A673 (cell line): Measurements from ENCODE around the gene GDPD5. TPM values are rescaled to one million over a fixed set of nuclear protein-coding genes. Genes with fewer than 3 reads are reported as not detected.

Source experiments
- BruUV-seq: library from RNA; stranded (reverse); fragments of 400-500 nt; replicated peaks from 2 replicates; lab custom pipeline; 2021; lab: Mats Ljungman, UMichigan
- CTCF ChIA-PET: fragments of 300-600 bp; sonication (Branson Sonifier 250); formaldehyde crosslinking; loops from one replicate; lab custom pipeline; 2022; ENCODE audit warnings: antibody characterized with exemption; lab: Charles Lee
- POLR2A ChIA-PET: fragments of 300-600 bp; sonication (Branson Sonifier 250); formaldehyde crosslinking; loops from one replicate; lab custom pipeline; 2022; ENCODE audit warnings: antibody characterized with exemption; ENCODE audit not compliant: low non-redundant PET; lab: Charles Lee
- DNase-seq: peaks from one replicate; pipeline ENCODE4 v3.0.0-alpha.2; 2015; ENCODE audit warnings: low spot score
- H3K27ac ChIP-seq: fragments of 200-600 bp; sonication (generic); 2 replicates; pipeline ENCODE4 v1.5.1; 2016; ENCODE audit warnings: mixed run types, low read depth, mild to moderate bottlenecking, mixed read lengths, antibody characterized with exemption, low read length; ENCODE audit not compliant: poor library complexity, severe bottlenecking
- H3K27me3 ChIP-seq: fragments of 200-600 bp; sonication (generic); replicated peaks from 2 replicates; pipeline ENCODE4 v1.6.1; 2017; ENCODE audit warnings: mixed run types, low read depth, mild to moderate bottlenecking, mixed read lengths, antibody characterized with exemption, low read length; ENCODE audit not compliant: insufficient read depth, poor library complexity
- H3K36me3 ChIP-seq: fragments of 200-600 bp; sonication (generic); 2 replicates; pipeline ENCODE4 v1.6.1; 2016; ENCODE audit warnings: mixed run types, mild to moderate bottlenecking, mixed read lengths, antibody characterized with exemption, low read length; ENCODE audit not compliant: insufficient read depth, poor library complexity, severe bottlenecking
- H3K4me1 ChIP-seq: fragments of 200-600 bp; sonication (generic); 2 replicates; pipeline ENCODE4 v1.6.1; 2017; ENCODE audit warnings: mixed run types, mild to moderate bottlenecking, mixed read lengths, antibody characterized with exemption, low read length; ENCODE audit not compliant: insufficient read depth, poor library complexity, severe bottlenecking
- H3K4me3 ChIP-seq: fragments of 200-600 bp; sonication (generic); 2 replicates; pipeline ENCODE4 v1.5.1; 2016; ENCODE audit warnings: low read depth, mixed run types, mild to moderate bottlenecking, mixed read lengths, low read length; ENCODE audit not compliant: poor library complexity, severe bottlenecking
- H3K9me3 ChIP-seq: fragments of 200-600 bp; sonication (generic); 2 replicates; pipeline ENCODE4 v1.6.1; 2016; ENCODE audit warnings: mixed run types, low read depth, mild to moderate bottlenecking, mixed read lengths, antibody characterized with exemption, low read length; ENCODE audit not compliant: poor library complexity, severe bottlenecking
- EZH2 ChIP-seq: fragments of 200-600 bp; sonication (generic); IDR thresholded peaks from 2 replicates; pipeline ENCODE4 v1.6.1; 2017; ENCODE audit warnings: borderline replicate concordance, low read depth, mild to moderate bottlenecking, mixed read lengths, antibody characterized with exemption, low read length; ENCODE audit not compliant: poor library complexity, severe bottlenecking
- intact Hi-C: fragments of 100-400 bp; cut with micrococcal nuclease; formaldehyde crosslinking; loops from one replicate; pipeline ENCODE4 v1.10.0; 2022; ENCODE audit not compliant: unreplicated experiment
- total RNA-seq: library from RNA; stranded (reverse); gene quantifications from 2 replicates; pipeline ENCODE4 v1.2.3, GENCODE V29; 2021
- TF ChIP-seq, protein P1 (sequence below): fragments of 300-800, 200-600 bp; sonication (generic); conservative IDR thresholded peaks from 2 replicates; pipeline ENCODE4 v1.5.1; 2017; ENCODE audit warnings: low read depth, mild to moderate bottlenecking, antibody characterized with exemption, low read length, moderate library complexity, mixed read lengths

GDPD5 gene
- total RNA-seq, 1 experiment from 2014 or later: 1.4 TPM

DNA sequence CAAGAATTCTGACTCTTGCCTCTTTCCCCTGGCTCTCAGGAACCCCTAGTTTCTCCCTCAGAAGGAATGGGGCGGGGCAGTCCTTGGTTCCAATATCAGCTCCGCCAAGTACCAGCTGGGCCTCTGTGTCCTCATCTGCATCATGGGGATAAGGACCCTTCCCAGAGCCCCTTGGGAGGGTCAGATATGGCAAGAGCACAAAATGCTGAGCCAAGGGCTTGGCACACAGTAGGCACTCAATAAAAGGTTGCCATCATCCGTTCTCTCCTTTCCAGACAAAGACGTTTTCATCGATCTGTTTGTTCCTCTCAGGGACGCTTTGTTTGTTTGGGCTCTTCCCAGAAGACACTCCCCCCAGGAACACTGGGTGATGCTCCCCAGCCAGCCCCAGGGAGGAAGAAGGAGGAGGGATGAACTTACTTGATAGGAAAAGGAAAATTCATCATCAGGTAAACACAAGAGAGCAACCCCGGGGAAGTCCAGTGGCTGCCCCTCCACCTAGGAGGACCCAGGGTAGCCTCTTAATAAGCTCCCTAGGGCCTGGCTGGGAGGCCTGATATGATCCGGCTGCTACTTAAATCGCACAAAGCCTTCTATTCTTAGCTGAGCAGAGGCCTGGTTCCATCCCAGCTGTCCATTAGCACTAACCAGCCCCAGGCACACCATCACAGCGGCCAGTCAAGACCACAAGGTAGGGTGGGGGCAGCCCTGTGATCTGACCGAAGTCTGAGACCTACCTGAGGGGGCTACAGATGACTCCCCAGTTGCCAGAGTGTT lies 19.6 kb downstream of the GDPD5 start:
- H3K9me3 ChIP-seq: no peaks in the 10 kb centered on the region
- no TSS peak for BruUV-seq
- no peaks in the 10 kb centered on the region for H3K4me1 ChIP-seq
- POLR2A ChIA-PET: no interaction called here
- H3K27ac ChIP-seq: no peak overlapping the region
- no peaks in the 10 kb centered on the region for H3K27me3 ChIP-seq
- intact Hi-C loops: no loop called here
- no peaks in the 10 kb centered on the region for H3K36me3 ChIP-seq
- no peak overlapping the region for H3K4me3 ChIP-seq
- CTCF ChIA-PET: no interaction called here
- TF ChIP-seq, protein P1, sequence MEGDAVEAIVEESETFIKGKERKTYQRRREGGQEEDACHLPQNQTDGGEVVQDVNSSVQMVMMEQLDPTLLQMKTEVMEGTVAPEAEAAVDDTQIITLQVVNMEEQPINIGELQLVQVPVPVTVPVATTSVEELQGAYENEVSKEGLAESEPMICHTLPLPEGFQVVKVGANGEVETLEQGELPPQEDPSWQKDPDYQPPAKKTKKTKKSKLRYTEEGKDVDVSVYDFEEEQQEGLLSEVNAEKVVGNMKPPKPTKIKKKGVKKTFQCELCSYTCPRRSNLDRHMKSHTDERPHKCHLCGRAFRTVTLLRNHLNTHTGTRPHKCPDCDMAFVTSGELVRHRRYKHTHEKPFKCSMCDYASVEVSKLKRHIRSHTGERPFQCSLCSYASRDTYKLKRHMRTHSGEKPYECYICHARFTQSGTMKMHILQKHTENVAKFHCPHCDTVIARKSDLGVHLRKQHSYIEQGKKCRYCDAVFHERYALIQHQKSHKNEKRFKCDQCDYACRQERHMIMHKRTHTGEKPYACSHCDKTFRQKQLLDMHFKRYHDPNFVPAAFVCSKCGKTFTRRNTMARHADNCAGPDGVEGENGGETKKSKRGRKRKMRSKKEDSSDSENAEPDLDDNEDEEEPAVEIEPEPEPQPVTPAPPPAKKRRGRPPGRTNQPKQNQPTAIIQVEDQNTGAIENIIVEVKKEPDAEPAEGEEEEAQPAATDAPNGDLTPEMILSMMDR: no peak
- no peak for TF ChIP-seq EZH2
- DNase-seq: no peak

DNA sequence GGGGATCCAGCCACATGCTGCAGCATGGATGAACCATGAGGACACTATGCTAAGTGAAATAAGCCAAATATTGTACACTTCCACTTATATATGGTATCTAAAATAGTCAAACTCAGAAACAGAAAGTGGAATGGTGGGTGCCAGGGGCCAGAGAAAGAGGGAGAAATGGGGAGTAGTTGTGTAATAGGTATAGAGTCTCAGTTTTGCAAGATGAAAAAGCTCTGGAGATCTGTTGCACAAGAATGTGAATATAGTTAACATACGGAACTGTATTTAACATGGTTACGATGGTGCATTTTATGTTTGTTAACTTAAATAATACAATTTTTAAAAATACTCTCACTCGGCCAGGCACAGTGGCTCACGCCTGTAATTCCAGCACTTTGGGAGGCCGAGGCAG lies 21.2 kb downstream of the GDPD5 start:
- Histone ChIP-seq H3K36me3 (no peaks in the 10 kb centered on the region), H3K27me3 (no peaks in the 10 kb centered on the region), H3K4me1 (no peaks in the 10 kb centered on the region), H3K4me3 (no peak overlapping the region), H3K27ac (no peak overlapping the region), H3K9me3 (no peaks in the 10 kb centered on the region)
- no TSS peak for BruUV-seq
- ChIA-PET POLR2A (interaction anchor here (0.6 kb wide), 1 partner anchor 797 kb away, joined by 3 read pairs; no protein-coding TSS in a partner anchor), CTCF (no interaction called here)
- TF ChIP-seq, protein P1: no peak
- TF ChIP-seq EZH2: no peak
- DNase-seq: no peak
- intact Hi-C loops: no loop called here

DNA sequence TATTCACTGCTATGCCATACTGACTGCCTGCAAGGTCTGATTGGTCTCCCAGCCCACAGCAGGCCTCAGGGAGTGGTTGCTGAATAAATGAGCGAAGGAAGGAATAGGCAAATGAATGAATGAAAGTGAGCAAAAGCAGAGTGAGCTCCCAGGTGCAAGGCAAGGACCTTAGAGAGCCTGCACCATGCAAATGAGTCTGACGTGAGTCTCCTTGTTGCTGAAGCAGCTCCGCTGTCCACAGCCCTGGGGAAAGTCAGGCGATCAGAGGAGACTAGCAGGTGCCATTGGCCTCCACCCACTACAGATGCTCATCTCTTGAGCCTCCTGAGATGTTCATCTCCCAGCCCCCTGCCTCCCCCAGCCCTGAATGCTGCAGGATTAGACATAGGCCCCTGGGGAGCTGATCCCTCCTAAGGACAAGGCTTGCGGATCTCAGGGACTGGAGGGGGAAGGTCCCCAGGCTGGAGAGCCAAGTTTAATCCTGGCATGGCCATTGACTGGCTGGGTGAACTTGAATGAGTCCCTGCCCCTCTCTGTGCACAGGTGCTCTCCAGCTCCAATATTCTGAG lies 22.1 kb downstream of the GDPD5 start:
- H3K4me3 ChIP-seq: no peak overlapping the region
- intact Hi-C loops: no loop called here
- CTCF ChIA-PET: no interaction called here
- TF ChIP-seq EZH2: no peak
- TF ChIP-seq, protein P1: no peak
- H3K27me3 ChIP-seq: no peaks in the 10 kb centered on the region
- H3K9me3 ChIP-seq: no peaks in the 10 kb centered on the region
- POLR2A ChIA-PET: no interaction called here
- H3K4me1 ChIP-seq: no peaks in the 10 kb centered on the region
- no TSS peak for BruUV-seq
- H3K36me3 ChIP-seq: no peaks in the 10 kb centered on the region
- no peak overlapping the region for H3K27ac ChIP-seq
- DNase-seq: no peak
